Epithelial cell of prostate (primary cell): ENCODE measurements around the gene IFT20.

Experiments
- DNase-seq: peaks from one replicate; pipeline ENCODE4 v3.0.0-alpha.2; 2011; ENCODE audit warnings: low read depth, low spot score
- H3K27ac ChIP-seq: fragments of 450-650 bp; 2 replicates; pipeline ENCODE4 v1.5.1; 2017; ENCODE audit warnings: mild to moderate bottlenecking

IFT20 gene

GRCh38 chr17:28335201-28335958 is at the start of gene IFT20, which contains the start of gene TNFAIP1:
TSS of gene IFT20 (minus strand) at chr17:28335472. CDS start at chr17:28331985, 3,487 bp downstream.
TSS of gene TNFAIP1 (plus strand) at chr17:28335761. CDS start at chr17:28339522, 3,761 bp downstream.
- peak; percentile 100 for DNase-seq
- peak within 1 kb of the TSS; percentile 99 for H3K27ac ChIP-seq

- H3K27ac ChIP-seq = no peak overlapping the region
- no peak for DNase-seq
Measured at GRCh38 chr17:28385037-28385400, 49.7 kb upstream of the IFT20 start.

- H3K27ac ChIP-seq = no peak overlapping the region
- DNase-seq = no peak
Measured at GRCh38 chr17:28384281-28385036, 49.2 kb upstream of the IFT20 start.

- no peak for DNase-seq
- no peak overlapping the region for H3K27ac ChIP-seq
Measured at GRCh38 chr17:28381141-28381825, 46.0 kb upstream of the IFT20 start.

- DNase-seq = peak; percentile 98
- H3K27ac ChIP-seq = peak overlapping the region; percentile 54
Measured at GRCh38 chr17:28379814-28380801, 44.8 kb upstream of the IFT20 start.

- no peak overlapping the region for H3K27ac ChIP-seq
- no peak for DNase-seq
Measured at GRCh38 chr17:28372945-28373274, 37.6 kb upstream of the IFT20 start.

- no peak for DNase-seq
- no peak overlapping the region for H3K27ac ChIP-seq
Measured at GRCh38 chr17:28372203-28372944, 37.1 kb upstream of the IFT20 start.

- no peak for DNase-seq
- H3K27ac ChIP-seq = no peak within 1 kb of the TSS
Measured at GRCh38 chr17:28371245-28372202, 36.3 kb upstream of the IFT20 start, which contains the start of gene SARM1. TSS of gene SARM1 (plus strand) at chr17:28371694. CDS start at chr17:28372033, 339 bp downstream.

- H3K27ac ChIP-seq = no peak overlapping the region
- DNase-seq = no peak
Measured at GRCh38 chr17:28370744-28371103, 35.5 kb upstream of the IFT20 start.

GRCh38 chr17:28370035-28370743 is 34.9 kb upstream of the IFT20 start, which contains the start of gene VTN:
TSS of gene VTN (minus strand) at chr17:28370307. CDS start at chr17:28370203, 104 bp downstream.
- no peak for DNase-seq
- no peak within 1 kb of the TSS for H3K27ac ChIP-seq

GRCh38 chr17:28369684-28370034 is 34.4 kb upstream of the IFT20 start:
- DNase-seq = no peak
- no peak overlapping the region for H3K27ac ChIP-seq

- no peak for DNase-seq
- H3K27ac ChIP-seq = no peak overlapping the region
Measured at GRCh38 chr17:28368915-28369683, 33.8 kb upstream of the IFT20 start.

GRCh38 chr17:28368306-28368831 is 33.1 kb upstream of the IFT20 start:
- no peak overlapping the region for H3K27ac ChIP-seq
- no peak for DNase-seq

GRCh38 chr17:28367641-28368305 is 32.5 kb upstream of the IFT20 start:
- no peak overlapping the region for H3K27ac ChIP-seq
- no peak for DNase-seq

GRCh38 chr17:28366605-28367004 is 31.3 kb upstream of the IFT20 start:
- no peak overlapping the region for H3K27ac ChIP-seq
- no peak for DNase-seq

GRCh38 chr17:28365487-28365886 is 30.2 kb upstream of the IFT20 start:
- no peak overlapping the region for H3K27ac ChIP-seq
- DNase-seq = no peak
